Keratinocyte (primary cell): ENCODE data around the gene ADAMTS6. TPM values are rescaled to one million over a fixed set of nuclear protein-coding genes. Genes with fewer than 3 reads are reported as not detected.

Experiments
- DNase-seq: peaks from one replicate; pipeline ENCODE4 v3.0.0-alpha.2; 2011; ENCODE audit warnings: low read depth, missing footprints, low spot score
- FAIRE-seq: peaks from 2 replicates; lab custom pipeline; 2011; peaks lifted over from hg19 to GRCh38; lab: Jason Lieb, UNC
- H2AFZ ChIP-seq: 2 replicates; pipeline ENCODE4 v1.6.0; 2012; ENCODE audit warnings: low read length, control low read depth, inconsistent platforms; ENCODE audit not compliant: control insufficient read depth
- H3K27ac ChIP-seq: 2 replicates; pipeline ENCODE4 v1.5.1; 2011; ENCODE audit warnings: low read length; ENCODE audit not compliant: control insufficient read depth, insufficient read depth
- H3K27me3 ChIP-seq: 3 replicates; pipeline ENCODE4 v1.6.0; 2011; ENCODE audit warnings: low read length; ENCODE audit not compliant: control insufficient read depth, insufficient read depth; ENCODE audit errors: extremely low read depth
- H3K36me3 ChIP-seq, 2 experiments: 2 replicates in 1 of 2; 3 replicates in 1 of 2; pipeline ENCODE4 v1.5.1; 2011; ENCODE audit warnings: low read length in 2 of 2, mild to moderate bottlenecking in 1 of 2; ENCODE audit not compliant: control insufficient read depth in 2 of 2, insufficient read depth in 2 of 2; ENCODE audit errors: extremely low read depth in 1 of 2
- H3K4me1 ChIP-seq: 3 replicates; pipeline ENCODE4 v1.5.1; 2011; ENCODE audit warnings: low read length; ENCODE audit not compliant: control insufficient read depth, insufficient read depth; ENCODE audit errors: extremely low read depth
- H3K4me2 ChIP-seq: 3 replicates; pipeline ENCODE4 v1.6.0; 2011; ENCODE audit warnings: low read depth, low read length; ENCODE audit not compliant: control insufficient read depth, insufficient read depth; ENCODE audit errors: extremely low read depth
- H3K4me3 ChIP-seq, 3 experiments: fragments of 200-600 bp in 1 of 3; sonication (generic) in 1 of 3; 2 replicates in 2 of 3; 3 replicates in 1 of 3; pipeline ENCODE4 v1.5.1; 2011 to 2016; ENCODE audit warnings: low read length in 3 of 3, mild to moderate bottlenecking in 3 of 3, control low read depth in 2 of 3, inconsistent platforms in 1 of 3, low read depth in 1 of 3, mixed read lengths in 1 of 3, mixed run types in 1 of 3, moderate library complexity in 1 of 3; ENCODE audit not compliant: control insufficient read depth in 2 of 3, insufficient read depth in 2 of 3; ENCODE audit errors: extremely low read depth in 1 of 3
- H3K79me2 ChIP-seq: 2 replicates; pipeline ENCODE4 v1.6.0; 2012; ENCODE audit warnings: low read length; ENCODE audit not compliant: control insufficient read depth, insufficient read depth
- H3K9ac ChIP-seq: 3 replicates; pipeline ENCODE4 v1.6.0; 2011; ENCODE audit warnings: low read length; ENCODE audit not compliant: control insufficient read depth, insufficient read depth; ENCODE audit errors: extremely low read depth
- H3K9me1 ChIP-seq: 3 replicates; pipeline ENCODE4 v1.6.0; 2011; ENCODE audit warnings: low read length; ENCODE audit not compliant: control insufficient read depth, insufficient read depth; ENCODE audit errors: extremely low read depth
- H3K9me3 ChIP-seq: 2 replicates; pipeline ENCODE4 v1.5.1; 2012; ENCODE audit warnings: low read depth, low read length; ENCODE audit not compliant: control insufficient read depth
- H4K20me1 ChIP-seq: 3 replicates; pipeline ENCODE4 v1.6.0; 2011; ENCODE audit warnings: low read length; ENCODE audit not compliant: control insufficient read depth, insufficient read depth; ENCODE audit errors: extremely low read depth
- CTCF ChIP-seq, 3 experiments: IDR thresholded peaks in 1 of 3; conservative IDR thresholded peaks in 1 of 3; optimal IDR thresholded peaks in 1 of 3; 2 replicates in 2 of 3; 3 replicates in 1 of 3; pipeline versions ENCODE3 to v1.5.1; 2011; ENCODE audit warnings: low read length in 3 of 3, mild to moderate bottlenecking in 3 of 3, moderate library complexity in 2 of 3, control low read depth in 1 of 3, inconsistent platforms in 1 of 3; ENCODE audit not compliant: insufficient read depth in 2 of 3; ENCODE audit errors: extremely low read depth in 1 of 3
- EZH2 ChIP-seq: IDR thresholded peaks from one replicate; pipeline ENCODE4 v1.6.1; 2012; ENCODE audit warnings: inconsistent platforms, mild to moderate bottlenecking, low read length, moderate library complexity
- dilution Hi-C: fragments of 300-500 bp; cut with MboI; formaldehyde crosslinking; loops from one replicate; pipeline ENCODE4 v1.7.0; 2020; ENCODE audit warnings: low sequenced_read_pairs; ENCODE audit not compliant: extremely low pct_ligation_motif_present
- polyA plus RNA-seq, 5 experiments: library from polyadenylated mRNA; depleted of rRNA in 3 of 5; stranded (reverse) in 3 of 5; stranded (forward) in 1 of 5; unstranded in 1 of 5; fragments of >200 nt; gene quantifications; 1 replicate in 1 of 5; 2 replicates in 3 of 5; 3 replicates in 1 of 5; pipeline versions ENCODE4 v1.2.1 to v1.2.3, GENCODE V29; 2011 to 2012; ENCODE audit warnings: missing spikeins in 2 of 5, low read depth in 1 of 5, low replicate concordance in 1 of 5

Gene ADAMTS6
- polyA plus RNA-seq, 1 donor (not counting 4 experiments of a cell fraction or from before 2014, with no cell fraction given), result 10.9 TPM

GRCh38 chr5:65141493-65141892, 340.2 kb downstream of the ADAMTS6 start:
- Histone ChIP-seq H3K9ac (no peak overlapping the region), H3K9me3 (no peaks in the 10 kb centered on the region), H3K27me3 (no peaks in the 10 kb centered on the region), H4K20me1 (no peaks in the 10 kb centered on the region), H3K4me3 (no peak overlapping the region), H3K79me2 (no peaks in the 10 kb centered on the region), H3K36me3 (no peaks in the 10 kb centered on the region), H3K27ac (no peak overlapping the region), H3K4me2 (no peak overlapping the region), H3K4me1 (peaks cover 9% of the 10 kb centered on the region), H3K9me1 (no peaks in the 10 kb centered on the region), H2AFZ (no peak overlapping the region)
- TF ChIP-seq EZH2, result no peak
- no peak for TF ChIP-seq CTCF (optimal IDR thresholded peaks at IDR 0.05 in 1 of 3, IDR thresholded peaks at IDR 0.05 in 1 of 3, conservative IDR thresholded peaks at IDR 0.05 in 1 of 3; ENCODE audit: extremely low read depth in 1 of 3, insufficient read depth in 2 of 3, low read length in 3 of 3)
- dilution Hi-C loops, result no loop called here
- FAIRE-seq, result no peak
- DNase-seq, result no peak

GRCh38 chr5:65137631-65138030, 344.1 kb downstream of the ADAMTS6 start:
- FAIRE-seq, result no peak
- no peaks in the 10 kb centered on the region for H3K79me2 ChIP-seq

More at GRCh38 chr5:65137631-65138030, 344.1 kb downstream of the ADAMTS6 start:
- Histone ChIP-seq H3K9me1 (no peaks in the 10 kb centered on the region), H3K4me1 (peaks cover 3% of the 10 kb centered on the region), H3K9ac (no peak overlapping the region), H3K36me3 (no peaks in the 10 kb centered on the region), H4K20me1 (no peaks in the 10 kb centered on the region), H3K27me3 (no peaks in the 10 kb centered on the region), H3K4me3 (no peak overlapping the region), H3K4me2 (no peak overlapping the region), H3K9me3 (no peaks in the 10 kb centered on the region), H2AFZ (no peak overlapping the region), H3K27ac (no peak overlapping the region)
- TF ChIP-seq EZH2 (no peak), CTCF (optimal IDR thresholded peaks at IDR 0.05 in 1 of 3, IDR thresholded peaks at IDR 0.05 in 1 of 3, conservative IDR thresholded peaks at IDR 0.05 in 1 of 3; ENCODE audit: extremely low read depth in 1 of 3, insufficient read depth in 2 of 3, low read length in 3 of 3) (no peak)
- DNase-seq, result no peak
- dilution Hi-C loops, result no loop called here
